GM19193 (cell line): ENCODE measurements around the gene CISH.

ENCODE experiments used
- POLR2A ChIP-seq: IDR thresholded peaks from 4 replicates; pipeline ENCODE4 v1.6.1; 2011; ENCODE audit not compliant: insufficient read depth, insufficient read length; ENCODE audit errors: extremely low read depth

The CISH gene

DNA sequence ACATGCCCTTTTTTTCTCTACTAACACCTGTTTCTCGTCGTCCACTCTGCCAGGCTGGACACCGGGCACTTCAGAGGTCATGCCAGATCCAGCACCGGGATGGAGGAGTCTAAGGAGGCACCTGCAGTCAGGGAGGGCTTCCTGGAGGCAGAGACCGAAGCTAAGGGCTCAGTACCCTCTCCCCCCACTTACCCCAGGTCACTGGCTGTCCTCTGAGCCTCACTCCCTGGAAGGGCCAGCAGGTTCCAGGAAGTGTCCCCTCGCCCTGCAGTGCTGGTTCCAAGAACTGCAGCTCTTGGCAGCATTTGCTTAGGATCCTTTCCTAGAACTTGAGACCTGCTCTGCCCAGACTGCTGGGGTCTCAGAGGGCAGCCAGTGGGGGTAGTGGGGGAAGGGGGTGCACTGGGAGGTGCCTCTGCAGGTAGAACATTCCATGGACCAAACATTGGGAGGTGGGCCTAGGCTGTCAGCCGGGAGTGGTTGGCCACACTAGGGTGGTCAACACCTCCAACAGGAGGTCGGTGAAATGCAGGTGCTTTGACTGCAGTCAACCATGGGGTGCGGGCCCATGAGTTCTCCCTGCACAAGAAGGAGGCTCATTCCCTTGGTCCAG lies 11.3 kb downstream of the CISH start:
- TF ChIP-seq POLR2A = no peak

DNA sequence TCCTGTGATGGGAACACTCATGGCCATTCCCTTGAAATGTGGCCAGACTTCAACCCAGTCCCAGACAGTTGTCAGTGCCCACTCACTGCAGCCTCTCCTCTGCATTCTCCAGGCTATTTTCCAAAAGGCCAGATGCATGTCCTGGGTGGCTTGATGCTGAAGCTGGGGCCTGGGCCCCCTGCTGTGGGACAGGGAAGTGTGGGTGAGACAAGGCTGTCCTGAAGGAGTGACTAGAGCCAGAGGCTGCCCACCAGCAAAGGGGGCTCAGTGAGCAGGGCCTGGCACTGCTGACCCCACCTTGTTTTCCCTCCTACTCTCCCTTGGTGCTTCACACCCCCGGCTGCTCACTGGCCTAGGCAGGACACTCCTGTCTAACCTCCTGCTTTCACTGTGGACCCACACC lies 11.9 kb downstream of the CISH start:
- TF ChIP-seq POLR2A = no peak

DNA sequence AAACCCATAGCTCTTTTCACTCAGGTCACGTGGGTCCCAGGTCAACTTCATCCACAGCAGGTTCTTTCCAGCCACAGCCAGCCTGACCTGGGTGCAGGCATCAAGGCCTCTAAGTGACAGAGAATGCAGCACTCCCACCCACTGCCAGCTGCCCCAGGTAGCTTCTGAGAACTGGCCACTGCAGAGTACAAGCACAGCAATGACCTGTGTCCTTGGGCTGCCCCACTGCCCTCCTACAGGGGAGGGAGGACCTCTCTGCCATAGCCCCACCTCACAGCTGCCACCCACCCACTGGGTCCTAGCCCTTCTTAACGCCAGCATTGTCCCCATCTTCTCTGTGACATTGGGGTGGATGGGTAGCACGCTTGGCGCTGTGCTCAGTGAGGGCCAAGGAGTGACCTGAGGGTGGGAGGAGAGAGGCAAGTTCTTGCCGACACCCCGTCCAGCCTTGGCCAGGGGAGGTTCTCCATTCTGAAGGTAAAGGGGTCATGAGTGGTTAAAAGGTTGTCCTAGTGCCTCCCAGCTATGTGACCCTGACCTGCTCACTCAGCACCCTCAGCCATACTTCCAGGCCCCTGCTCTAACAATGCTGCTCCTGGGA lies 12.4 kb downstream of the CISH start:
- TF ChIP-seq POLR2A = no peak

DNA sequence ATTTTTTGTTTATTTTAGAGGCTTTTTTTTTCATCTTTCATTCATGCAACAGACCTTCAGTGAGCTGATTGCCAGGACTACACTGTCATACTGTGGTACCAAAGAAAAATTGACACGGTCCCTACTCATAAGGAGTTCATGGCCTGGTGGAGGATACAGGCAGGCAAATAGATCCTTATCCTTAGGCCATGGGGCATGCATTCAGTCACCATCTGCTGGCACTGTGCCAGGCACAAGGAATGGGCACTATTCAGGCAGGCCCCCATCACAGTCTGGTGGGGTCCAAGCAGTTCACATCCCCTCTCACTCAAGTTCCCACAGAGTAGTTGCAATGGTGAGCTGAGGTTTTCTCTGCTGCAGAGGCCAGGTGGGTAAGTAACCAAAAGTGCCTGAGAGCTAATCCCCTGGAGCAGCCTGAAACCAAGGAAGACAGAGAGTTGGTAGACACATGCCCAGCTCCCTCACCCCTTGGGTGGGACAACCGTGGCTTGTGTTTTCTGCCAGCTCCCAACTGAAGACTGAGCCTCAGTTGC lies 17.3 kb downstream of the CISH start:
- no peak for TF ChIP-seq POLR2A

DNA sequence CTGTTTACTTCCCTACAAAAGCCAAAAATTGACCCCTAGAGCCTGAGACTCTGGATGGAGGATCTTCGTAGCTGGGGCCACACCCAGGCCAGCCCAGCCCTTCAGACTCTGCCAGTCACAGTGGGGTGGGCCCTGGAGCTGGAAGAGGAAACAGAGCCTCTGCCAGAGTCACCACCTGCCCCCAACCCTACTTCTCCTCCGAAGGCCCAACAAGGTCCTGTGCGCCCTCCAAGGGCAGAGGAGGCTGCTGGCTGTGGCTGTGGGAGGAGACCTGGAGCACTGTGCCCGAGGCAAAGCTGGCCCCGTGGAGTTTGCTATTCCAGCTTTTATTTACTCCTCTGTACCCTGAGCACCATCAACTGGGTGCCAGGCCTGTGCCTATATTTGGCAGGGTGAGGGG lies 19.0 kb downstream of the CISH start:
- TF ChIP-seq POLR2A = no peak

DNA sequence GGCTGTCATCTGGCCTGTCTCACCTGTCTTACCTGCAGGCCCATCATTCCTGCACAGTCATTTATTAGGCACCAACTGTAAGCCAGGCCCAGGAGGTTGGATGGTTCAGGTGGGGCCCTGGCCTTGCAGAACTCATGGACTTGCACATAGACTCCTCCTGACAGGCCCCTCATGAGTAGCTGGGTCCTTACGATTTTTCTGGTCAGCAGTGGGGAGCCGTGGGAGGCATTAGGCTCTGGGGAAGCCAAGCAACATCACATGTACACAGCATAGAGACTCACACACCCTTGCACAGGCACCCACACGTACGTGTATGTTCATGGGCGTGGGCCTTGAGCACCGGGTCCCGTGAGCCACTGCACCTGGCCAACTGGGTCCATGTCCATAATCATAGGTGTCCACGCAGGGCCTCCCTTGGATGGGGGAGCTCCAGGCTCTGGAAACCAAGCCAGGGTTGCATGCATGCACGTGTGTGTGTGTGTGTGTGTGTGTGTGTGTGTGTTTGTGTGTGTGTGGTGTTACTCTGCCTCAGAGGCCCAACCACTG lies 20.3 kb downstream of the CISH start:
- no peak for TF ChIP-seq POLR2A

DNA sequence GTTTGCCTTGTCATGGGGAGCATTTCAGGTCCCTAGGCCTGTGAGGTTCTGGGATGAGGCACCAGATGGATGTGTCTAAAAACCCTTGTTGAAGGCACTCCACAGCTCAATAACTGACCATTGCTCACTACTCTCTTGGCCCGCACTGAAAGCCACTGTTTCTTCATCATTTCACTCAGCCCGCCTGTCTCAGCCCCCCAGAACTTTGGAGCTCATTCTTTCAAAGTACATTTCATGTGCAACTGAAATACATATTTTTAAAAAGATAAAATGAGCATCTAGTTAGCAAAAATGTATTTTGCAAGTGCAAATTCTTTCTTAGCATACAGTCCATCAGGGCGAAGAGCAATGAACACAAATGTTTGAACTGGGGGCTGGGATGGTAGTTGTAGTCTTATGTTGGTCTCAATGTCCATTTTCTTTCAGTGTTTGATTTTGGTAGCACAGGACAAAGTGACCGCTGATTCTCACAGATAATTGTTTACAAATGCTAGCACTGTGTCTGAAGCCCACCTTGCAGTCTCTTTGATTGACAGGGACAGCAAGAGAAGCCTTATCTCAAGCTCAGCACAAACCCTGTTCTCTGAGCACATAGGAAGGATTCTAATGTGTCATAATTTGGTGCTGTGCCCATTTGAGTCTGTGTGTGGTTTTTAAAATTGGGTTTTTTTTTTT lies 22.7 kb downstream of the CISH start:
- TF ChIP-seq POLR2A = no peak

DNA sequence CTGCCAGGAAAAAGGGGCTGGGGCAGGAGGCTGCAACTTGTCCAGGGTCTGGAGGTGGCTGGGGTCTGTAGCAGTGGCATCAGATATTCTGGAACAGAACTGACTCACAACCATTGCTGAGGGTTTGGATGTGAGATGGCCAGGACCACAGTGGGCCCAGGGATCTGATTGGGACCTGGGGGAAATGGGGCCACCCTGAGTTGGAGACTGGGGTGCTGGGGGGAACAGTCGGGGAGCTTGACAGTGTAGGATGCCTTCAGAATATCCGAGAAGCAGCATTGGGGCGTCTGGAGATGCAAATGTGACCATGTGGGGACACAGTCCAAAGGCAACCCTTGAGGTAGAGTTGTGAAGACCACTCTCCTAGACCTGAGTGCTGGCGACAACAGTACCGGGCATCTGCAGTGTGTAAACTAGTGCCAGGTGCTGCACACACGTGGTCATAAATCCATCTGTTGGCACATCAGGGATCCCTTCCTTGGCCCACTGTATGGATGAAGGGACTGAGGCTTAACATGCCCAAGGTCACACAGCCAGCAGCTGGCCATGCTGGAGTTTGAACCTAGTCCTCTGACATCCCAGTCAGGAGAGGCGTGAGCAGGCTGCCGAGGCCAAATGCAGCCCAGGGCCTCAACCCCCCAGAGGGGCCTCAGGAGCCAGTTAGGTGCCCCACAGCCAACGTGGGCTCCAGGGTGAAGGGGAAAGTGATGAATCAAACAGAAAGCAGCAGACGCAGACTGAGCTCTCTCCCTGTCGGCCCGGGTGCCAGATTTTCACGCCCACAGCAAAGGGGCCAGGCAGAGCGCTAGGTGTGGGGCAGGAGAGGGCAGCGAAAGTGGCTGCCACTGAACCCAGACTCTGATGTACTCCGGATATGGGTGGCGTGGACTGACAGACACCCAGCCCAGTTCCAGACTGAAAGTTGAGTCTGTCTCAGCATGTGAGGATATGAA lies 23.5 kb downstream of the CISH start:
- no peak for TF ChIP-seq POLR2A

DNA sequence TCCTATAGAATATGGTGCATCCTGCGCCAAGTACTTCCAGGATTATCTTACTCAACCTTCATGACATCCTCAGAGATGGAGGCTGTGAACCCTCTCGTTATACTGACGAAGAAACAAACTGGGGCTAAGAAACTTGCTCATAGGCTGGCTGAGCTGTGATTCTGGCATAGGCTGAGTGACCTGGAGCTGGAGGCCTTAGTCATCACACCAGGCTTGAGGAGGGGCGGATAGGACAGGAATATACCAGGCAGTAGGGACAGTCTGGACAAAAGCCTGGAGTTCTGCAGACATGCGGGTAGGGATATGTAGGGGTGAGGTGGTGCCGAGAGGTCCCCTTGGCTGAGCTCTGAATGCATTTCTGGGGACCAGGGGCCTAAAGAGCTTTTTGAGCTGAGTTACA lies 24.2 kb downstream of the CISH start:
- no peak for TF ChIP-seq POLR2A

DNA sequence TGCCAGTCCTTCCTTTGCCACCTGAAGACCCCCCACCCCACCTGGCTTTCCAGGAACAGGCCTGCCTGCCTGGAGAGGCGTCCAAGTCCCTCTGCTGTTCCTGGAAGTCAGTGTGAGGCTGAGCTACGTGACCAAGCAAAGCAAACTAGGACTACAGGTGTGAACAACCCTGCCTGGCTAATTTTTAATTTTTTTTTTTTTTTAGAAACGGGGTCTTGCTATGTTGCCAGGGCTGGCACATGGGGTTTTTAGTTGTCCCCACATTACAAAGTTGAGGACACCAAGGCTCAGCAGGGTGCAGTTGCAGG lies 24.9 kb downstream of the CISH start:
- no peak for TF ChIP-seq POLR2A

DNA sequence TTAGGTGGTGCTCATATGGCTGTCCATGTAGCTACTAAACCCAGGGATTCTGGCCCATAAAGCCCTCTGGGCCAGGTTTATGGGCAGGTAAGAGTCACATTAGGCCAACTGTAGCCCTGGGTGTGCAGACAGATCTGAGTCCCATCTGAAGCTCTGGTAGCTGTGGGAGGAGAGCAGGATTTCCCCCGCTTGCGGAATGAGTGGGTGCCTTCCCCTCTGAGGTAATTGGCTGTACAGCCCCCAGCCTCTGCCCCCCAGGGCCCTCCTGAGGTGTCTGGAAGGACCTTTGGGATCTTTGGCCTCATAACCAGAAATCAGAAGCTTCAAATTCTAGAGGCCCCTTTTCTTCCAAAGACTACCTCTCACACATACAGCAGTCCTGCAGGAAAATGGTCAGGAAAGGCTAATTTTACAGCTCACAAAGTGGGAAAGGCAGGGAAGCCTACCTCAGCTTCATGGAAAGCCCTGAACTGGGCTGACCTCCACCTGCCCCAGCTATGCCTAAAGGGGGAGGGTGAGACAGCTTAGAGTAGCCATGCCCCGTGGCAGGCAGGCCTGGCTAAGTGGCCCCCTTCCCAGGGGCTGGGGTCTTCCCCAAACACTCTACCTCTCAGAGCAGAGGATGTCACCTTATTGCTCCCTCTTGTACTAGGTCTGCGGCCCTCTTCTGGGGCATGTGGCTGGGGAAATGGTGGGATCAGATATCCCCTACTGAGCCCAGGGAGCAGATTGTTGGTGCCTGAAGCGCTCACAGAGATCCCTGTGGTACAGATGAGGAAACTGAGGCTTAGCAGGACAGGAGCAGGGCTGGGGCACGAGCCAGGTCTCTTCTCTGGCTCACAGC lies 25.4 kb downstream of the CISH start:
- TF ChIP-seq POLR2A = no peak

DNA sequence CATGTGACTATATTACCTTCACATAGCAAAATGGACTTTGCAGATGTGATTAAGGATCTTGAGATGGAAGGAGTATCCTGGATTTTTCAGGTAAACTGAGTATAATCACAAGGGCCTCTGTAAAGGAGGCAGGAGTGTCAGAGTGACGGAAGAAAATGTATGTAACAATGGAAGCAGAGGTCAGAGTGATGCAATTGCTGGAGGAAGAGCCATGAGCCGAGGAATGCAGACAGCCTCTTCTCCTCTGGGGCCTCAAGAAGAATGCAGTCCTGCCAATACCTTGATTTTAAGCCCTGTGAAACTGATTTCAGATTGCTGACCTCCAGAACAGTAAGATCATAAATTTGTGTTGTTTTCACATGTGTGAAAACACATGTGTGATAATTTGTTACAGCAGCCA lies 27.2 kb downstream of the CISH start:
- no peak for TF ChIP-seq POLR2A

DNA sequence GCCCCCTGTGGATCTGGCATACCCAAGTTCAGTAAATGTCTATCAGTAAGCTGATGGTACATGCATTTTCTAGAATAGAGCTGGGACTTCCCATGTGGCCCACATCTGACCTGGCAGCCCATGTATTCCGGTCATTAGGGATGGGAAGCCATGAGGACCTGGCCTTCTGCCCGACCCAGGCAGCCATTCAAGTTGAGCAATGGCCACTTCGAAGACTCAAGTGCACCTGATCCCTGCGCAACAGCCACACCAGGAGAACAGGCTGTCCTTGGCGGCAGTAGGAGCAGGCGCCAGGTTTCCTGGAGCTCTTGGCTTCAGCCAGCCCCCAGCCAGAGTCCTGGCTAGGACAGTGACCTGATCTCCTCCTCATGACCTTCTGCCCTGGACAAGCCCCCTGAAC lies 27.7 kb downstream of the CISH start:
- no peak for TF ChIP-seq POLR2A

DNA sequence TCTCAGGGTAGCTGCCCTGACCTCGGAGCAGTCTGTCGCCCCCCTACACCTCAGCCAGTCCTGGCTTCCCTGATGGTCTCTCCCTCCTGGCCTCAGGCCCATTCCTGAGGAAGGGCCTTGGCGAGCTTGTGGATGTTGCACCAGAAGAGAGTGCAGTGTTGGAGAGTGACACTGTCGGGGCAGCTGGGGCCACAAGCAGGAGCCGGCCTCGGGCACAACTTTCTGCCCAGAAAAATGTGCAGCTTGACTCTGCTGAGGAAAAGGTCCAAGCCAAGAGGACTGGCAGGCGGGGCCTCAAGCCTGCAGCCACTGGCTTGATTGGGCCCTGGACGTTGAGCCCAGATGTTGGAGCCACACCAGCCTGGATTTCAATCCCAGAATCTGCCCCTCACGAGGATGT lies 29.5 kb downstream of the CISH start:
- TF ChIP-seq POLR2A = no peak

DNA sequence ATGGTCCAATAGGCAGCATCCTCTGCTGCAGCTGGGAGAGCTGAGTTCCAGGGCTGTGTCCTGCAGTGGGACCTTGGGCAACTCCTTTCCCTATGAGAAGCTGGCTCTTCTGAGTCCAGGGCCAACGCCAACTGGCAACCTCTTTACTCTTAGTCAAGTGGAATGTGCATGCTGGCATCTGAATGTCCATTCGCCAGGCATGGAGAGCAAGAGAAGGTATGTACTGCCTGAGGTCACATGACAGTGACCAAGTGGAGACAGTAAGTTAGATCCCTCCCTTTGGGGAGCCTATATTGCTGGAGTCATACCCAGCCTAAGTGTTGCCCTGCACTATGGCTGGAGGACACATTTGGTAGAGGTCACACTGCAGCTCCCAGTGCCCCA lies 30.1 kb downstream of the CISH start:
- no peak for TF ChIP-seq POLR2A
